ENCODE data around the gene CCDC186. TPM values are rescaled to one million over a fixed set of nuclear protein-coding genes. Genes with fewer than 3 reads are reported as not detected.

Gene CCDC186
- total and polyA plus RNA-seq, 2 of the 4 experiments (the other 2 are of a cell fraction) = 3.0 to 6.1 TPM

GRCh38 chr10:114189700-114190099 is 15.7 kb upstream of the CCDC186 start:
- no peak for ATAC-seq (ENCODE audit: low read depth)
- POLR2A ChIA-PET (ENCODE audit: unreplicated experiment) = no interaction called here
- no TSS peak for BruUV-seq (replicated peaks)

More at GRCh38 chr10:114189700-114190099, 15.7 kb upstream of the CCDC186 start:
- in situ Hi-C loops (cut with MboI; ENCODE audit: low sequenced_read_pairs) = no loop called here
- no peak overlapping the region for H2BK5ac ChIP-seq (ENCODE audit: low read depth, low read length, poor library complexity, severe bottlenecking)
- no peak overlapping the region for H4K5ac ChIP-seq (ENCODE audit: low read depth, low read length)
- H3K27ac ChIP-seq (ENCODE audit: insufficient read depth, low read length) = no peak overlapping the region
- H2AK5ac ChIP-seq (ENCODE audit: low read depth, low read length) = no peak overlapping the region
- H3K4ac ChIP-seq (ENCODE audit: low read depth, low read length) = no peak overlapping the region
- H4K8ac ChIP-seq (ENCODE audit: low read depth in 2 of 2, low read length in 2 of 2) = no peak overlapping the region
- no peaks in the 10 kb centered on the region for H3K79me1 ChIP-seq (ENCODE audit: low read depth in 1 of 2, low read length in 2 of 2)
- no peak overlapping the region for H3K4me2 ChIP-seq (ENCODE audit: low read depth, low read length)
- no peak overlapping the region for H2AK9ac ChIP-seq (replicated peaks; ENCODE audit: low read depth, low read length, poor library complexity)
- no peak overlapping the region for H2BK15ac ChIP-seq (ENCODE audit: low read depth, low read length)
- H3K36me3 ChIP-seq (ENCODE audit: control insufficient read depth, insufficient read depth, low read length) = no peaks in the 10 kb centered on the region
- no peak overlapping the region for H3K4me3 ChIP-seq (ENCODE audit: insufficient read depth, low read depth, low read length)
- H3K18ac ChIP-seq (ENCODE audit: low read depth, low read length) = no peak overlapping the region
- intact Hi-C loops (cut with micrococcal nuclease) = loop anchor here (5.0 kb wide), 1 partner anchor 43 kb away; no protein-coding TSS in a partner anchor
- no peaks in the 10 kb centered on the region for H3K9me3 ChIP-seq (ENCODE audit: control insufficient read depth, insufficient read depth, low read length)
- no peak overlapping the region for H3K23ac ChIP-seq (ENCODE audit: low read depth, low read length)
- no peak for DNase-seq
- H3K9ac ChIP-seq (ENCODE audit: low read depth, low read length) = no peak overlapping the region
- H3K4me1 ChIP-seq (ENCODE audit: control insufficient read depth, insufficient read depth, low read length) = no peaks in the 10 kb centered on the region
- H4K20me1 ChIP-seq (ENCODE audit: insufficient read depth, low read length) = no peaks in the 10 kb centered on the region
- dilution Hi-C loops (cut with HindIII; ENCODE audit: low sequenced_read_pairs, unreplicated experiment) = no loop called here
- no peak overlapping the region for H4K91ac ChIP-seq (ENCODE audit: insufficient read depth, low read depth, low read length)
- no peaks in the 10 kb centered on the region for H3K9me1 ChIP-seq (ENCODE audit: insufficient read depth, low read length)
- no peak overlapping the region for H2AFZ ChIP-seq (replicated peaks; ENCODE audit: low read length, poor library complexity)
- H3K27me3 ChIP-seq (ENCODE audit: control insufficient read depth, insufficient read depth, low read length) = no peaks in the 10 kb centered on the region; the same call in none of the 2 replicates
- CTCF ChIA-PET = interaction anchor here (0.7 kb wide), 1 partner anchor 13 kb away, joined by 3 read pairs; no protein-coding TSS in a partner anchor
- no peak overlapping the region for H2BK20ac ChIP-seq (ENCODE audit: low read depth, low read length)
- no CpG with 5 or more reads among the region's 8 CpGs for WGBS, 2 experiments (ENCODE audit: extremely low coverage in 2 of 2, insufficient read length in 1 of 2)
- H3K56ac ChIP-seq (ENCODE audit: extremely low read depth, insufficient read depth, low read length) = no peak overlapping the region
- H2BK120ac ChIP-seq (ENCODE audit: low read depth, low read length) = no peak overlapping the region
- H3K14ac ChIP-seq (replicated peaks; ENCODE audit: low read depth, low read length) = no peak overlapping the region
- TF ChIP-seq RFX5 (IDR thresholded peaks at IDR 0.05; ENCODE audit: low read depth, low read length) (no peak), RAD21 (IDR thresholded peaks at IDR 0.05; ENCODE audit: low read length) (no peak), FOS (IDR thresholded peaks at IDR 0.05; ENCODE audit: low read depth, low read length) (no peak), CEBPB (IDR thresholded peaks at IDR 0.05; ENCODE audit: low read depth, low read length) (no peak)
